Keratinocyte (primary cell): Measurements from ENCODE around the gene CLMN. TPM values are rescaled to one million over a fixed set of nuclear protein-coding genes. Genes with fewer than 3 reads are reported as not detected.

Source experiments
- DNase-seq: peaks from one replicate; pipeline ENCODE4 v3.0.0-alpha.2; 2011; ENCODE audit warnings: low read depth, missing footprints, low spot score
- FAIRE-seq: peaks from 2 replicates; lab custom pipeline; 2011; peaks lifted over from hg19 to GRCh38; lab: Jason Lieb, UNC
- H2AFZ ChIP-seq: 2 replicates; pipeline ENCODE4 v1.6.0; 2012; ENCODE audit warnings: low read length, control low read depth, inconsistent platforms; ENCODE audit not compliant: control insufficient read depth
- H3K27ac ChIP-seq: 2 replicates; pipeline ENCODE4 v1.5.1; 2011; ENCODE audit warnings: low read length; ENCODE audit not compliant: control insufficient read depth, insufficient read depth
- H3K27me3 ChIP-seq: 3 replicates; pipeline ENCODE4 v1.6.0; 2011; ENCODE audit warnings: low read length; ENCODE audit not compliant: control insufficient read depth, insufficient read depth; ENCODE audit errors: extremely low read depth
- H3K36me3 ChIP-seq, 2 experiments: 2 replicates in 1 of 2; 3 replicates in 1 of 2; pipeline ENCODE4 v1.5.1; 2011; ENCODE audit warnings: low read length in 2 of 2, mild to moderate bottlenecking in 1 of 2; ENCODE audit not compliant: control insufficient read depth in 2 of 2, insufficient read depth in 2 of 2; ENCODE audit errors: extremely low read depth in 1 of 2
- H3K4me1 ChIP-seq: 3 replicates; pipeline ENCODE4 v1.5.1; 2011; ENCODE audit warnings: low read length; ENCODE audit not compliant: control insufficient read depth, insufficient read depth; ENCODE audit errors: extremely low read depth
- H3K4me2 ChIP-seq: 3 replicates; pipeline ENCODE4 v1.6.0; 2011; ENCODE audit warnings: low read depth, low read length; ENCODE audit not compliant: control insufficient read depth, insufficient read depth; ENCODE audit errors: extremely low read depth
- H3K4me3 ChIP-seq, 3 experiments: fragments of 200-600 bp in 1 of 3; sonication (generic) in 1 of 3; 2 replicates in 2 of 3; 3 replicates in 1 of 3; pipeline ENCODE4 v1.5.1; 2011 to 2016; ENCODE audit warnings: low read length in 3 of 3, mild to moderate bottlenecking in 3 of 3, control low read depth in 2 of 3, inconsistent platforms in 1 of 3, low read depth in 1 of 3, mixed read lengths in 1 of 3, mixed run types in 1 of 3, moderate library complexity in 1 of 3; ENCODE audit not compliant: control insufficient read depth in 2 of 3, insufficient read depth in 2 of 3; ENCODE audit errors: extremely low read depth in 1 of 3
- H3K79me2 ChIP-seq: 2 replicates; pipeline ENCODE4 v1.6.0; 2012; ENCODE audit warnings: low read length; ENCODE audit not compliant: control insufficient read depth, insufficient read depth
- H3K9ac ChIP-seq: 3 replicates; pipeline ENCODE4 v1.6.0; 2011; ENCODE audit warnings: low read length; ENCODE audit not compliant: control insufficient read depth, insufficient read depth; ENCODE audit errors: extremely low read depth
- H3K9me1 ChIP-seq: 3 replicates; pipeline ENCODE4 v1.6.0; 2011; ENCODE audit warnings: low read length; ENCODE audit not compliant: control insufficient read depth, insufficient read depth; ENCODE audit errors: extremely low read depth
- H3K9me3 ChIP-seq: 2 replicates; pipeline ENCODE4 v1.5.1; 2012; ENCODE audit warnings: low read depth, low read length; ENCODE audit not compliant: control insufficient read depth
- H4K20me1 ChIP-seq: 3 replicates; pipeline ENCODE4 v1.6.0; 2011; ENCODE audit warnings: low read length; ENCODE audit not compliant: control insufficient read depth, insufficient read depth; ENCODE audit errors: extremely low read depth
- CTCF ChIP-seq, 3 experiments: IDR thresholded peaks in 1 of 3; conservative IDR thresholded peaks in 1 of 3; optimal IDR thresholded peaks in 1 of 3; 2 replicates in 2 of 3; 3 replicates in 1 of 3; pipeline versions ENCODE3 to v1.5.1; 2011; ENCODE audit warnings: low read length in 3 of 3, mild to moderate bottlenecking in 3 of 3, moderate library complexity in 2 of 3, control low read depth in 1 of 3, inconsistent platforms in 1 of 3; ENCODE audit not compliant: insufficient read depth in 2 of 3; ENCODE audit errors: extremely low read depth in 1 of 3
- EZH2 ChIP-seq: IDR thresholded peaks from one replicate; pipeline ENCODE4 v1.6.1; 2012; ENCODE audit warnings: inconsistent platforms, mild to moderate bottlenecking, low read length, moderate library complexity
- dilution Hi-C: fragments of 300-500 bp; cut with MboI; formaldehyde crosslinking; loops from one replicate; pipeline ENCODE4 v1.7.0; 2020; ENCODE audit warnings: low sequenced_read_pairs; ENCODE audit not compliant: extremely low pct_ligation_motif_present
- polyA plus RNA-seq, 5 experiments: library from polyadenylated mRNA; depleted of rRNA in 3 of 5; stranded (reverse) in 3 of 5; stranded (forward) in 1 of 5; unstranded in 1 of 5; fragments of >200 nt; gene quantifications; 1 replicate in 1 of 5; 2 replicates in 3 of 5; 3 replicates in 1 of 5; pipeline versions ENCODE4 v1.2.1 to v1.2.3, GENCODE V29; 2011 to 2012; ENCODE audit warnings: missing spikeins in 2 of 5, low read depth in 1 of 5, low replicate concordance in 1 of 5

CLMN gene
- polyA plus RNA-seq, 1 donor (not counting 4 experiments of a cell fraction or from before 2014, with no cell fraction given) = 6.1 TPM

DNA sequence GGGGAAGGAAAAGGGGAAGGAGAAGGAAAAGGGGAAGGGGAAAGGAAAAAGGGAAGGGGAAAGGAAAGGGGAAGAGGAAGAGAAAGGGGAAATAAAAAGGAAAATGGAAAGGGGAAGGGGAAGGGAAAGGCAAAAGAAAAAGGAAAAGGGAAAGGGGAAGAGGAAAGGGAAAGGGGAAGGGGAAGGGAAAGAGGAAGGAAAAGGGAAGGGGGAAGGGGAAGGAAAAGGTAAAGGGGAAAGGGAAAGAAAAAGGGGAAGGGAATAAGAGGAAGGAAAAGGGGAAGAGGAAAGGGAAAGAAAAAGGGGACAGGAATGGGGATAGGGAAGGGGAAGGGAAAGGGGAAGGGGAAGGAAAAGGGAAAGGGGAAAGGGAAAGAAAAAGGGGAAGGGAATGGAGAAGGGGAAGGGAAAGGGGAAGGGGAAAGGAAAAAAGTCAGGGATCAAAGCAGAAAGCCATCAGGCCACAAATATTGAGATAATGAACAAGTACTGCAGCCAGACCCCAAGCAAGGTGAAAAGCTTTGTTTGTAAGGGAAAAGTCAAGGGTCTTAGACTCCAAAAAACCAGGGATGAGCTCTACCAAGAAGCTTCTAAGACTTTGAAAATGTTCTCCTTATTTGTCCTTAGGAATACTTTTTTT lies 182.4 kb downstream of the CLMN start:
- Histone ChIP-seq H3K27ac (no peak overlapping the region), H3K9me3 (no peaks in the 10 kb centered on the region), H3K4me3 (no peak overlapping the region), H3K4me1 (peaks cover 11% of the 10 kb centered on the region), H4K20me1 (no peaks in the 10 kb centered on the region), H2AFZ (no peak overlapping the region), H3K9me1 (no peaks in the 10 kb centered on the region), H3K4me2 (no peak overlapping the region), H3K9ac (no peak overlapping the region), H3K27me3 (no peaks in the 10 kb centered on the region), H3K36me3 (no peaks in the 10 kb centered on the region), H3K79me2 (peaks cover 63% of the 10 kb centered on the region)
- FAIRE-seq = no peak
- dilution Hi-C loops = no loop called here
- TF ChIP-seq EZH2 (no peak), CTCF (optimal IDR thresholded peaks at IDR 0.05 in 1 of 3, IDR thresholded peaks at IDR 0.05 in 1 of 3, conservative IDR thresholded peaks at IDR 0.05 in 1 of 3; ENCODE audit: extremely low read depth in 1 of 3, insufficient read depth in 2 of 3, low read length in 3 of 3) (no peak)
- no peak for DNase-seq

DNA sequence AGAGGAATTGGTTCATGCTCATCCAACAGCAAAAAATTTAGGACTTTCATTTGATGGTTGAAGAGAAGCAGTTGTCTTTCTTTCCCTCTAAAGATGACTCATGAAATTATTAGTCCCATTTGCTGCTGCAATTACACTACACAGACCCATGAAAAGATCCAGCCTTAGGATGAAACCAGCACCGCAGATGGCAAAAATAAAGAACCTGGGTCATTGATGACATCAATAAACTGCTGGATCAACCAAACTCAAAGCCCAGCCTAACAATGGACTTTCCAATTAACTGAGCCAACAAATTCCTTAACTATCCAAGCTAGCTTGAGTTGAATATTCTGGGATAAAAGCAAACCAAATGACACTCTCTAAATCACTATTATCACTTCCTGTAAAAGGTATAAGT lies 183.1 kb downstream of the CLMN start:
- Histone ChIP-seq H2AFZ (no peak overlapping the region), H3K9me3 (no peaks in the 10 kb centered on the region), H3K9me1 (no peaks in the 10 kb centered on the region), H3K4me3 (no peak overlapping the region), H3K4me1 (peaks cover 8% of the 10 kb centered on the region), H3K79me2 (peaks cover 57% of the 10 kb centered on the region), H3K27me3 (no peaks in the 10 kb centered on the region), H3K36me3 (no peaks in the 10 kb centered on the region), H3K9ac (no peak overlapping the region), H3K27ac (no peak overlapping the region), H3K4me2 (no peak overlapping the region), H4K20me1 (no peaks in the 10 kb centered on the region)
- DNase-seq (no peak), FAIRE-seq (no peak)
- TF ChIP-seq CTCF (optimal IDR thresholded peaks at IDR 0.05 in 1 of 3, IDR thresholded peaks at IDR 0.05 in 1 of 3, conservative IDR thresholded peaks at IDR 0.05 in 1 of 3; ENCODE audit: extremely low read depth in 1 of 3, insufficient read depth in 2 of 3, low read length in 3 of 3) (no peak), EZH2 (no peak)
- dilution Hi-C loops = no loop called here
